ENCODE data around the gene CLN5. TPM values are rescaled to one million over a fixed set of nuclear protein-coding genes. Genes with fewer than 3 reads are reported as not detected.

CLN5 gene
- total and polyA plus RNA-seq, 2 donors (not counting 3 experiments of a cell fraction or from before 2014, with no cell fraction given) = 16.5 to 22.7 TPM

GRCh38 chr13:76971851-76972829 is 19.7 kb upstream of the CLN5 start:
- FAIRE-seq = peak; percentile 31
- H3K9ac ChIP-seq (replicated peaks; ENCODE audit: extremely low read depth, insufficient read depth, low read length) = no peak overlapping the region
- no TSS peak for BruUV-seq (replicated peaks)

More at GRCh38 chr13:76971851-76972829, 19.7 kb upstream of the CLN5 start:
- no peaks in the 10 kb centered on the region for H3K36me3 ChIP-seq (ENCODE audit: control insufficient read depth in 2 of 2, extremely low read depth in 1 of 2, insufficient read depth in 2 of 2, low read length in 2 of 2)
- no peaks in the 10 kb centered on the region for H3K79me2 ChIP-seq (ENCODE audit: control insufficient read depth, insufficient read depth, low read length)
- H2AFZ ChIP-seq (ENCODE audit: low read depth, low read length) = no peak overlapping the region
- H3K9me3 ChIP-seq (replicated peaks; ENCODE audit: control insufficient read depth, insufficient read depth, low read length) = no peaks in the 10 kb centered on the region
- no peaks in the 10 kb centered on the region for H4K20me1 ChIP-seq (replicated peaks; ENCODE audit: control insufficient read depth, extremely low read depth, insufficient read depth, low read length)
- no peak for DNase-seq (ENCODE audit: low read depth, low spot score)
- peaks cover 5 to 12% of the 10 kb centered on the region in 2 experiments for H3K27me3 ChIP-seq (ENCODE audit: control insufficient read depth in 2 of 2, insufficient read depth in 2 of 2, low read length in 2 of 2)
- no peak overlapping the region for H3K4me3 ChIP-seq (replicated peaks in 1 of 3; ENCODE audit: insufficient read depth in 1 of 3, low read depth in 1 of 3, low read length in 3 of 3)
- H3K27ac ChIP-seq (ENCODE audit: insufficient read depth, low read depth, low read length) = no peak overlapping the region
- POLR2A ChIA-PET = interaction anchor here (0.7 kb wide), 1 partner anchor 373 kb away, joined by 3 read pairs; no protein-coding TSS in a partner anchor
- CTCF ChIA-PET = interaction anchor here (0.9 to 2.0 kb wide), 4 partner anchors 8 to 1277 kb away, joined by 3 to 11 read pairs (median 6); no protein-coding TSS in a partner anchor
- H3K9me1 ChIP-seq (replicated peaks; ENCODE audit: control insufficient read depth, extremely low read depth, insufficient read depth, low read length) = no peaks in the 10 kb centered on the region
- no peak overlapping the region for H3K4me2 ChIP-seq (ENCODE audit: insufficient read depth, low read length)
- H3K4me1 ChIP-seq (ENCODE audit: control insufficient read depth, extremely low read depth, insufficient read depth, low read length) = no peaks in the 10 kb centered on the region
- dilution Hi-C loops (cut with MboI; ENCODE audit: extremely low pct_ligation_motif_present, low sequenced_read_pairs) = no loop called here
- TF ChIP-seq JUN (IDR thresholded peaks at IDR 0.05; ENCODE audit: borderline replicate concordance, insufficient read depth, insufficient read length, low read depth) (no peak), GATA2 (IDR thresholded peaks at IDR 0.05; ENCODE audit: insufficient read depth, insufficient read length, low read depth, low read length) (no peak), CTCF (IDR thresholded peaks at IDR 0.05; ENCODE audit: extremely low read depth in 1 of 2, insufficient read depth in 1 of 2, low read depth in 1 of 2, low read length in 2 of 2) (no peak), POLR2AphosphoS5 (IDR thresholded peaks at IDR 0.05; ENCODE audit: insufficient read depth, low read depth, low read length) (no peak), POLR2A (IDR thresholded peaks at IDR 0.05; ENCODE audit: low read depth, low read length) (no peak), FOS (IDR thresholded peaks at IDR 0.05; ENCODE audit: borderline replicate concordance, insufficient read depth, low read length) (no peak), MYC (IDR thresholded peaks at IDR 0.05; ENCODE audit: low read depth, low read length) (no peak), EZH2 (IDR thresholded peaks at IDR 0.05; ENCODE audit: borderline replicate concordance, low read depth, low read length, severe bottlenecking) (no peak), MAX (IDR thresholded peaks at IDR 0.05; ENCODE audit: insufficient read depth, insufficient read length) (no peak)
- intact Hi-C loops (cut with micrococcal nuclease) = loop anchor here (10.0 kb wide), 1 partner anchor 497 kb away; no protein-coding TSS in a partner anchor
